Measurements from ENCODE around the gene ATP2C2. TPM values are rescaled to one million over a fixed set of nuclear protein-coding genes. Genes with fewer than 3 reads are reported as not detected.

The ATP2C2 gene
- total RNA-seq, 1 experiment from 2014 or later = 4.0 TPM

- H3K4me1 Mint-ChIP-seq = peaks cover 3 to 9% of the 10 kb centered on the region in 2 experiments; a peak in 3 of 4 replicates
- Histone ChIP-seq H3K23ac (ENCODE audit: insufficient read length, low read depth, low read length) (no peak overlapping the region), H3K9me3 (ENCODE audit: control insufficient read depth, low read depth, low read length) (no peaks in the 10 kb centered on the region), H3K18ac (ENCODE audit: insufficient read length, low read depth, low read length) (no peak overlapping the region), H3K9ac (ENCODE audit: extremely low read depth, insufficient read length, low read length) (no peak overlapping the region), H3K4ac (ENCODE audit: low read depth, low read length) (no peak overlapping the region), H2BK15ac (ENCODE audit: low read depth, low read length) (no peak overlapping the region), H2AK5ac (ENCODE audit: insufficient read length, low read length) (no peak overlapping the region), H3K4me2 (ENCODE audit: insufficient read depth, insufficient read length, low read length) (no peak overlapping the region), H3K27ac (ENCODE audit: insufficient read length, low read depth, low read length) (no peak overlapping the region), H3K4me1 (ENCODE audit: insufficient read depth, low read length) (no peaks in the 10 kb centered on the region), H3T11ph (ENCODE audit: low read length) (no peak overlapping the region), H2BK5ac (ENCODE audit: insufficient read length, low read length) (no peak overlapping the region), H4K5ac (ENCODE audit: insufficient read length, low read depth, low read length) (no peak overlapping the region), H4K20me1 (ENCODE audit: control insufficient read depth, insufficient read depth, insufficient read length) (no peaks in the 10 kb centered on the region), H4K8ac (replicated peaks; ENCODE audit: insufficient read length, low read depth, low read length) (no peak overlapping the region), H3K27me3 (ENCODE audit: insufficient read depth, low read length) (no peaks in the 10 kb centered on the region), H2BK20ac (ENCODE audit: low read depth, low read length, poor library complexity, severe bottlenecking) (no peak overlapping the region), H3K23me2 (ENCODE audit: insufficient read length, low read depth, low read length, poor library complexity, severe bottlenecking) (no peaks in the 10 kb centered on the region), H2BK120ac (ENCODE audit: low read depth, low read length, poor library complexity, severe bottlenecking) (no peak overlapping the region), H3K14ac (ENCODE audit: insufficient read depth, low read length) (no peak overlapping the region), H3K56ac (ENCODE audit: insufficient read length, low read depth, low read length) (no peak overlapping the region), H4K91ac (ENCODE audit: insufficient read length, low read depth, low read length) (no peak overlapping the region), H2BK12ac (ENCODE audit: insufficient read length, low read depth, low read length) (no peak overlapping the region), H3K79me1 (ENCODE audit: insufficient read depth, low read depth, low read length, poor library complexity, severe bottlenecking) (no peaks in the 10 kb centered on the region), H3K79me2 (ENCODE audit: insufficient read depth, low read length) (no peaks in the 10 kb centered on the region), H2AFZ (ENCODE audit: low read length) (no peak overlapping the region)
- H3K27ac Mint-ChIP-seq = no peak overlapping the region
- DNase-seq = no peak
- H3K4me3 Mint-ChIP-seq = no peak overlapping the region
- WGBS (ENCODE audit: extremely low coverage, insufficient read length, low lambda C conversion rate) = no CpG with 5 or more reads among the region's 8 CpGs
- no peaks in the 10 kb centered on the region for H3K36me3 Mint-ChIP-seq (ENCODE audit: insufficient read depth in 1 of 3, low read depth in 3 of 3)
- H3K9me3 Mint-ChIP-seq = no peaks in the 10 kb centered on the region
- TF ChIP-seq CTCF (conservative IDR thresholded peaks at IDR 0.05) = no peak
- peaks cover 2% of the 10 kb centered on the region for H3K27me3 Mint-ChIP-seq (ENCODE audit: low read depth)
Observed at GRCh38 chr16:84329016-84329415, 39.3 kb upstream of the ATP2C2 start.

Measured in H9 (cell line).